Epidermal melanocyte (primary cell): Measurements from ENCODE around the gene RALGAPB.

ENCODE experiments used
- DNase-seq: peaks from one replicate; pipeline ENCODE4 v3.0.0; 2011; ENCODE audit warnings: low spot score; ENCODE audit not compliant: insufficient read length

Gene RALGAPB

GRCh38 chr20:38545771-38546170 lies 73.1 kb downstream of the RALGAPB start:
- DNase-seq = no peak

- DNase-seq = no peak
Observed at GRCh38 chr20:38547288-38548085, 74.8 kb downstream of the RALGAPB start.

GRCh38 chr20:38548356-38549083 lies 75.9 kb downstream of the RALGAPB start:
- no peak for DNase-seq

- DNase-seq = no peak
Observed at GRCh38 chr20:38550274-38550673, 77.6 kb downstream of the RALGAPB start.

- DNase-seq = no peak
Observed at GRCh38 chr20:38551056-38551626, 78.5 kb downstream of the RALGAPB start.

GRCh38 chr20:38554986-38555385 lies 82.3 kb downstream of the RALGAPB start:
- DNase-seq = no peak

GRCh38 chr20:38555395-38555794 lies 82.8 kb downstream of the RALGAPB start:
- DNase-seq = no peak

GRCh38 chr20:38557174-38557573 lies 84.5 kb downstream of the RALGAPB start:
- no peak for DNase-seq

- no peak for DNase-seq
Observed at GRCh38 chr20:38558596-38559360, 86.1 kb downstream of the RALGAPB start.

GRCh38 chr20:38559764-38560163 lies 87.1 kb downstream of the RALGAPB start:
- DNase-seq = no peak

GRCh38 chr20:38563802-38564431 lies 91.3 kb downstream of the RALGAPB start:
- no peak for DNase-seq

- DNase-seq = no peak
Observed at GRCh38 chr20:38564680-38565079, 92.0 kb downstream of the RALGAPB start.

GRCh38 chr20:38566036-38566598 lies 93.5 kb downstream of the RALGAPB start:
- DNase-seq = no peak

GRCh38 chr20:38569747-38570525 lies 97.3 kb downstream of the RALGAPB start:
- DNase-seq = no peak

GRCh38 chr20:38573413-38573812 lies 100.8 kb downstream of the RALGAPB start:
- DNase-seq = no peak

- no peak for DNase-seq
Observed at GRCh38 chr20:38579219-38579910, 106.7 kb downstream of the RALGAPB start.

- DNase-seq = no peak
Observed at GRCh38 chr20:38579921-38580320, 107.3 kb downstream of the RALGAPB start.

- no peak for DNase-seq
Observed at GRCh38 chr20:38581013-38581412, 108.4 kb downstream of the RALGAPB start, which contains the start of gene ADIG. TSS of gene ADIG (plus strand) at chr20:38581197. CDS start at chr20:38581251, 54 bp downstream.

- no peak for DNase-seq
Observed at GRCh38 chr20:38581830-38582358, 109.3 kb downstream of the RALGAPB start.
